Superior temporal gyrus (tissue), 1 donor: ENCODE measurements around the gene FAM227B.
"Not testable (repeated sequence)": the region's sequence is repeated elsewhere in the genome, so short reads cannot be mapped to it uniquely, and the experiment has no call there.

Experiments
- DNase-seq: peaks from one replicate; pipeline ENCODE4 v3.0.0-alpha.2; 2016; ENCODE audit errors: extremely low spot score

FAM227B gene

DNA sequence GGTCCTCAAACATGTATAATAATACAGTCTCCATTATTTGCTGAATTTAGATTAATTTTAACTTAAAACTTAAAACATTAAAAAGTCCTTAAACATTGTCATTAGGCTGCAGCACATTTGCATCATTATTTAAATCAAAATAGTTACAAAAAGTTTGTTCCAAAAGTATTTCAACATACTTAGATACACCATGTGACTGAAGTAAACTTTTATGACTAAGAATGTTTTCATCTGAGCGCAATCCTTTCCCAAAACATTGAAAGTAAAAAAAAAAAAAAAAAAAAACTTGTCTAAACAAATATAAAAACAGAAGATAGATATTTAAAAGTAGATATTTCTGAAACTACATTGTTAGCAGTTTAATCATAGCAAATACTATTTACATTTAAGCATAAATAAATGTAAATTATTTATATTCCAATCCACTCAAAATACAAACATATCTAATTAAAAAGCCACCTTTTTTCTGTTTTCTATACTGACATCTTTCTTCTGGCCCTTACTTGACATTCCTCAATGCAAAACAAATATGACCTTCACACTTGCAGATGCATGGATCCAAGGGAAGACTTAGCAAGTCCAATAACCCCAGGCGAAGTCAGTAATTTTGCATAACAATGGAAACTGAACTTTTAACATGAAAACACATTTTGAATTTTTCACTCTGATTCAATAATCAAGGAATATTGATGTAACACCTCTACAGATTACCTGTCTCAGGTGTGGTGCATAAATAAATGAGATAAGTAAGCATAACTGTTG is 10.3 kb downstream of the FAM227B start:
- no peak for DNase-seq

DNA sequence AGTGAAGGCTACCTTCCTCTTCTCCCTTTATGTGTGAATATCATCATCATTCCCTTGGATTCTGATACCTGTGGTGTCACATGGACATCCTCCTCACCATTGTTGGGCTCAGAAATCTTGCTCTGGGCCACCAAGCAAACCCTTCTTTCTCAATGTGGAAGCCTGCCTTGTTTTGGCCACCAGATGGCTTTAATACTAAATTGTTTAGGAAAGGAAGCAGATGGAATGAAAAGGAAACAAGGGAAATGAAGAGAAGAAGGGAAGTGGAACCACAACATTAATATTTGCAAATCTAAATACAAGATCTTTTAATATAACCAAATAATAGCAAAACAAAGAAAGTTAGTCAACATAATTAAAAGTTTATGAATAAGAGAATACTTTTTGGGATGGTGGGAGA is 14.0 kb downstream of the FAM227B start:
- no peak for DNase-seq

DNA sequence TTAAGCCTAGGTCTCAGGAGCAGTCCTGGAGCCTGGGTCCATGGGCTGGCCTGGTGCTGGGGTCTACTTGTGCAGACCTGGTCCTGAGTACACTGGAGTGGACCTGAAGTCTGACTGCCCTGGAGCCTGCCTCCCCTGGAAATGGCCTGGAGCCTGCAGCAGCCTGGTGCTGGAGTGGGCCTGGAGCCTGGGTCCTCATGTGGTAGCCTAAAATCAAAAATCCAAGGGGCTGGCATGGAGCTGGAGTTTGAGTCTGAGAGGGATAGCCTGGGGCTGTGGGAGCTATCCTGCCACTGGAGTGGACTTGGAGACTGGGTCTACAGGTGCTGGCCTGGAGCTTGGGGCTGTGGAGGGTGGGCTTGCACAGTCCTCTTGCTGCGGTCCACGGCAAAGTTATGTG is 15.0 kb downstream of the FAM227B start:
- no peak for DNase-seq

DNA sequence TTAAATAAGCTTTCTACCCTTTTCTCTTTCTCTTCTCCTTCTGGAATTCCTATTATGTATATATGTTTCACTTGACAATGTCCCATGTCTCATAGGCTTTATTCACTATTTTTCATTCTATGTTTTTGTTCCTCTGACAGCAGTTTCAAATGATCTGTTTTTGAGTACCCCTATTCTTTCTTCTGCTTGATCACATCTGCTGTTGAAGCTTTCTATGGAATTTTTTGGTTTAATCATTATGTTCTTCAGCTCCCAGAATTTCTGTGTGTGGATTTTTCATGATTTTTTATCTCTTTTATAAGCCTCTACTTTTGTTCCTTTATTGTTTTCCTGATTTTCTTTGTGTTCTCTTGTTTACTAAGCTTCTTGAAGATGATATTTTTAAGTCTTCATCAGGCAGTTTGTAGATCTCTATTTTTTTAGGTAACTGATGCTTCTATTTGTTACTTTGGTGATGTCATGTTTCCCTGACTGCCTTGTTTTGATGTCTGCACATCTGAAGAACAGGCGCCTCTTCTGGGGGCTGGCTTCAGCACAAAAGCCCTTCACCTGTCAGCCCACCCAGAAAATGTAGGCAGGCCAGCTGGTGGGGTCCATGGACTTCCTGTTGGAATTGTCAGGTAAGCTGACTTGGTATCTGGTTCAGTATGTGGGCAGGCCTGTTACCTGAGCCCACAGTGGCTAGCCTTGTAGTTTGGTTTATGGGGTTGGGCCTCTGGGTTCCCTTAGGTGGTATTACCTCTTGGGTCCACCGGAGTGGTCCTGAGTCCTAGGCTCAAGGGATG is 15.8 kb downstream of the FAM227B start:
- no peak for DNase-seq

DNA sequence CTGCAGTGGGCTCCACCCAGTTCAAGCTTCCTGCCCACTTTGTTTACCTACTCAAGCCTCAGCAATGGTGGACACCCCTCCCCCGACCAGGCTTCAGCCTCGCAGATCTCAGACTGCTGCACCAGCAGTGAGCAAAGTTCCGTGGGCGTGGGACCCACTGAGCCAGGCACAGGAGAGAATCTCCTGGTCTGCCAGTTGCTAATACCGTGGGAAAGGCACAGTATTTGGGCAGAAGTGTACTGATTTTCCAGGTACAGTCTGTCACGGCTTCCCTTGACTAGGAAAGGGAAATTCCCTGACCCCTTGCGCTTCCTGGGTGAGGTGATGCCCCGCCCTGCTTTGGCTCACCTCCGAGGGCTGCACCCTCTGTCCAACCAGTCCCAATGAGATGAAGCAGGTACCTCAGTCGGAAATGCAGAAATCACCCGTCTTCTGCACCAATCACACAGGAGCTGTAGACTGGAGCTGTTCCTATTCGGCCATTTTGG is 27.7 kb downstream of the FAM227B start:
- DNase-seq = not testable (repeated sequence)

DNA sequence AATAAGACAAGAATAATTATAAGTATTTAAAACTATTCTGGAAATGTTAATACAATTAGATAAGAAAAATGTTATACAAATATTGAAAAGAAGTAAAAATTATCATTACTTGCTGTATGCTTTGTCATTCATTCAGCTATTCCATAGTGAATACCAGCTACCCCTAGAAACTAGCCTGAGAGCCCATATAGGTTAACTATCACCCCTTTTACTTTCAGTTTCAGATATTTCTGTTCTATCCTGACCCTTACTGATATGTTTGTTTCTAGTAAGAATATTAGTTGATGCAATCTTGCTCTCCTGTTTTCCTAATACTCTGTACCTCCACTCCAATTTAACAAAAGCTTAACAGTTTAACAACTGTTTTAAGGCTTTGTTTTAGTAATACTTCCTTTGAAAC is 31.6 kb downstream of the FAM227B start:
- no peak for DNase-seq

DNA sequence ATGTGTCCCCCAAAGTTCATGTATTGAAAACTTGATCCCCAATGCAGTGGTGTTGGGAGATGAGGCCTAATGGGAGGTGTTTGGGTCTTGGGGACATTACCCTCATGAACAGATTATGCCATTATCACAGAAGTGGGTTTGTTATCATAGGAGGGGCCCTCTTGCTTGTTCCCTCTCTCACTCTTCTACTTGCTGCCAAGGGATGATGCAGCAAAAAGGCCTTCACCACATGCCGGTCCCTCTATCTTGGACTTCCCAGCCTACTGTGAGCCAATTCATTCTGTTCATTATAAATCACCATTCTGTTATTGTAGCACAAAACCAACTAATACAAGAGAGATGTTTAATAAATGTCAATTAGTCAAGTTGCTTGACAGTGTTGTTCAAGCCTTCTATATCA is 47.2 kb downstream of the FAM227B start:
- DNase-seq = no peak

DNA sequence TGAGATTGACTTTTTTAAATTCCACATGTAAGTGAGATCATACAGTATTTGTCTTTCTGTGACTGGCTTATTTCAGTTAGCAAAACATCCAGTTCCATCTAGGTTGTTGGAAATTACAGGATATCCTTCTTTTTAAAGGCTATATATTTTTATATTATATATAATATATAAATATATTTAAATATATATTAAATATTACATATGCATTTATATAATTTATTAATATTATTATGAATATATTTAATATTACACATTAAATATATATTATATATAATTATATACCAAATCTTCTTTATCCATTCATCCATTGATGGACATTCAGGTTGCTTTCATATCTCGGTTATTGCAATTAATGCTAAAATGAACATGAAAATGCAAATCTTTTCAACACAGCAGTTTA is 49.9 kb downstream of the FAM227B start:
- no peak for DNase-seq

DNA sequence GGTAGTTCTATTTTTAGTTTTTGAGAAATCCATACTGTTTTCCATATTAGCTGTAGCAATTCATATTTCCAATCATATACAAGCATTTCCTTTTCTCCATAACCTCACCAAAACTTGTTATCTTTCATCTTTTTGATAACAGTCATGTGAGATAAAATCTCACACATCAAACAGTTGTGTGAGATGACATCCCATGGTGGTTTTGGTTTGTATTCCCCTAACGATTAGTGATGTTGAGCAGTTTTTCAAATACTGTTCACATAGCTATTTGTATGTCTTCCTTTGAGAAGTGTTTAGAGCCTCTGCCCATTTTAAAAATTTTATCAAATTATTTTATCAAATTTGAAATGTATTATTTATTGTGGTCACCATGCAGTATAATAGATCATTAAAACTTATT is 50.4 kb downstream of the FAM227B start:
- DNase-seq = no peak

DNA sequence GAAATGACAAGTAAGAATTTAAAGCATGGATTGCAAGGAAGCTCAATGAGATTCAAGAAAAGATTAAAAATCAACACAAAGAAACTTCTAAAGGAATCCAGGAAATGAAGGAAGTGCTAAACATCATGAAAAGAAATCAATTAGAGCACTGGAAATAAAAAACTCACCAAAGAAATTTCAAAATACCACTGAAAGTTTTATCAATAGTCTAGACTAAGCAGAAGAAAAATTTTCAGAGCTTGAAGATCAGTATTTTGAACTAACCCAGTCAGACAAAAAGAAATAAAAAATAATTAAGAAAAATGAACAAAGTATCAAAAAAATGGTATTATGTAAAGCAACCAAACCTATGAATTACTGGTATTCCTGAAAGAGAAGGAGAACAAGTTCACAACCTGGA is 60.6 kb downstream of the FAM227B start:
- DNase-seq = no peak

DNA sequence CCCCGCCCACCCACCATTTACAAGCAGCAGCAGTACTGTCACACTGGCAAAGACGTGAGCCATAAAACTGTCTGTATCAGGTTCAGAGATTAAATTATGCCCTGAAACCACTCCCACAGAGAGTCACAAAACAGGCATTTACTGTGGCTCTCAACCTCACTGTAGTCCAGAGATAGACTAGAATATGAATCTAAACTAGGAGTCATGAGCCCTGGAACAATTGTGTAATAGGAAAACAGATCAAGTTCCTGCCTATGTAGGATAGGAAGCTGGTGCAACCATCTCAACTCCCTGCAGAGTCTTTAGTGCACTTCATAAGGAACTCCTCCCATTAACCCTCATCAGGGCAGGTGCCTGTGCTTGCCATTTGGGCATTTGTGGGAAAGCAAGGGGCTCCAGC is 61.7 kb downstream of the FAM227B start:
- no peak for DNase-seq

DNA sequence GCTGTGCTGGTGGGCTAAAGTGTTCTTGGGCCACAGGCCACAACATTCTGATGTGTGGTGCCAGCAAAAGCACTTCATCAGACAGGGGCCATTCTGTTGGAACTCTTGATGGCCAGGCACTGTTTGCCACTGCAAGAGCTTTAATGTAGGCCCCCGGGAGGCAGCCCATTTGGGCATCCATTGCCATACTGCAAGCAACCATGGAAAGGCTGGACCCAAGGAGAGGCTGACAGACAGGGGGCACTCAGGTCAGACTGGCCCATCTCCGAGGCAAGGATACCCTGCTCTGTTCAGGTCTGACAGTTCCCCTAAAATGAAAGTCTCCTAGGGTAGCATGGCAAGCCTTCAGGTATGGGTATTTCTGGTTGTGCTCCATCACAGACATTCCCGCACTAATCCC is 64.2 kb downstream of the FAM227B start:
- DNase-seq = no peak

DNA sequence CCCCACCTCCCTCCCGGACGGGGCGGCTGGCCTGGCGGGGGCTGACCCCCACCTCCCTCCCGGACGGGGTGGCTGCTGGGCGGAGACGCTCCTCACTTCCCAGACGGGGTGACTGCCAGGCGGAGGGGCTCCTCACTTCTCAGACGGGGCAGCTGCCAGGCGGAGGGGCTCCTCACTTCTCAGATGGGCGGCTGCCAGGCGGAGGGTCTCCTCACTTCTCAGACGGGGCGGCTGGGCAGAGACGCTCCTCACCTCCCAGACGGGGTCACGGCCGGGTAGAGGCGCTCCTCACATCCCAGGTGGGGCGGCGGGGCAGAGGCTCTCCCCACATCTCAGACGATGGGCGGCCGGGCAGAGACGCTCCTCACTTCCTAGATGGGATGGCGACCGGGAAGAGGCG is 70.3 kb downstream of the FAM227B start:
- DNase-seq = not testable (repeated sequence)

DNA sequence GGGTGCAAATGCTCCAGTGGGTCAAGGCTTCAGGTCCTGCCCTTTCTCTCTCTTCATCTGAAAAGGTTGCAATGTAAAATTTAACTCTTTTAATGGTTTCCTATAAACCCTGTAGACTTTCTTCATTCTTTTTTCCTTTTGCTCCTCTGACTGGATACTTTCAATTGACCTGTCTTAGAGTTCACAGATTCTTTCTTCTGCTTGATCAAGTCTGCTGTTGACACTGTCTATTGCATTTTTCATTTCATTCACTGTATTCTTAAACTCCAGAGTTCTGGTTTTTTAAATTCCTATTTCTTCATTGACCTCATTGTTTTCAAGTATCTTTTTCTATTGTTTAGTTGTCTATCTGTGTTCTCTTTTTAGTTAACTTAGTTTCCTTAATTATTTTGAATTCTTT is 82.1 kb downstream of the FAM227B start:
- no peak for DNase-seq

DNA sequence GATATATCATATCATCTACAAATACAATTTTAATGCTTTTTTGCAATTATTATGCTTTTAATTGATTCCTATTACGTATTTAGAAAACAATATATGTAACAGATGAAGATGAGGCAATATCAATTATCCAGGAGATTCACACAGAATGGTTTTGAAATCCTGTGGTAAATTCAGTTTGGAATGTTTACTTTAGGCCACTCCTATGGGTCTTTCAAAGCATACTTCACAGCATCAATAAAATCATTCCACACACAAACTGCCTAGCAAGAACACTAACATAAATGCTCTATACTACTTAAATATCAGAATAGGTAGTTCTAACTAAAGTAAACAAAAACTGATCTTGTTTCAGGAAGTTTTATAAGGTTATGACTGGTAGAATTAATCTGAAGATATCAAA is 90.5 kb downstream of the FAM227B start:
- no peak for DNase-seq

DNA sequence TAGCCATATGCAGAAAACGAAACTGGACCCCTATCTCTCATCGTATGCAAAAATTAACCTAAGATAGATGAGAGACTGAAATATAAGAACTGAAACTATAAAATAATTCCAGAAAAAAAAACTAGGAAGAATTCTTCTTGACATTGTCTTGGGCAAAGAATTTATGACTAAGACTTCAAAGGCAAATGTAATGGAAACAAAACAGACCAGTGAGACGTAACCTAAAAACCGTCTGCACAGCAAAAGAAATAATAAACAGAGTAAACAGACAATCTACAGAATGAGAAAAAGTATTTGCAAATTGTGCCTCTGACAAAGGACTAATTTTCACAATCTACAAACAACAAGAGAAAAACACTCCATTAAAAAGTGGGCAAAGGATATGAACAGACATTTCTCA is 92.3 kb downstream of the FAM227B start:
- DNase-seq = no peak

DNA sequence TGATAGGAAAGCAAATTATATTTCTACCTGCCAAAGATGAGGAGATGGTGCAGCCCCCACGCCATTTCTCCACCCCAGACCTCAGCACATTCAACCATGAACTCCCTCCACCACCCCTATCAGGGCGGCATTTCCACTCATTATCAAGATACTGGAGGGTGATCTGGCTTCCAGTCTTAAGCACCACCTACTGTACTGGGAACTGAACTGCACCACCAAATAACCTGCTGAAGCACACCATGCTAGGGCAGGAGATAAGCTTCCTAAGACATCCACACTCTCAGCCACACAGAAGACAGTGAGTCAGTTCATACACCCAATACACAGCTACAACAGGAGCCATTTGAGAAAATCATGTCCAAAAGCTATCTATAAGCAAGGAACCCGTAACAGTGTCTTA is 98.8 kb downstream of the FAM227B start:
- no peak for DNase-seq

DNA sequence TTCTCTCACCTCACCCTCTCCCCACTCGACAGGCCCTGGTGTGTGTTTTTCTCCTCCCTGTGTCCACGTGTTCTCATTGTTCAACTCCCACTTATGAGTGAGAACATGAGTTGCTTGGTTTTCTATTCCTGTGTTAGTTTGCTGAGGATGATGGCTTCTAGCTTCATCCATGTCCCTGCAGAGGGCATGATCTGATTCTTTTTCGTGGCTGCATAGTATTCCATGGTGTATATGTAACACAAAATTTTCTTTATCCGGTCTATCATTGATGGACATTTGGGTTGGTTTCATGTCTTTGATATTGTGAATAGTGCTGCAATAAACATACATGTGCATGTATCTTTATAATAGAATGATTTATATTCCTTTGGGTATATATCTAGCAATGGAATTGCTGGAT is 107.9 kb downstream of the FAM227B start:
- DNase-seq = not testable (repeated sequence)

DNA sequence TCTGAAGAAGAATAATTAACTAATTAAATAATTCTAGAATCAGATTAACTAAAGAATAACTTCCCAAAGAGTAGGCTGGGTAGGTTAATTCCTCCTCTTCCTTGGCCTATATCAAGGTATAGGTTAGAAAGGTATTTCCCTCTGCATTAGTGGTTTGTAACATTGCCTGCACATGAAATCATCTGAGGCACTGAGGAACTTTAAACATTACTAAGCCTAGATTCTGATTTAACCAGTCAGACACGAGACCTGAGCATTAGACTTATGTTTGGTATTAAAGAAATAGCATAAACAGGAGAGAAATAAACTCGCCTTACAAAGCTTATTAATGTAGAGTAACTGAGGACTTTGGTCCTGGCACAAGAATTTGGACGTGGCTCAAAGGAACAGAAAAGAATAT is 113.4 kb downstream of the FAM227B start:
- no peak for DNase-seq

DNA sequence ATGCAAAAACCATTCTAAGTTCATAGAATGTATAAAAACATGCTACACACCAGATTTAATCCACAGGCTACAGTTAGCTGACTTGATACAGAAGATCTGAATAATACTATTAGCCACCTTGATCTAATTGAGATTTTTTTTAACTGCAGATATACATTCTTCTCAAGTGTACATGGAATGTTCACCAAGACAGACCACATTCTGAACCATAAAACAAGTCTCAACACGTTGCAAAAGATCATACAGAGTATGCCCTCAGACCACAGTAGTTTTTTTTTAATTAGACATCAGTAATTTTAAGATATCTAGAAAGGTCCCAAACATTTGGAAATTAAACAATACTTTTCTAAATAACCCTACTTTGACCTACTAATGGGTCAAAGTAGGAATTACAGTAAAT is 114.3 kb downstream of the FAM227B start:
- DNase-seq = no peak

DNA sequence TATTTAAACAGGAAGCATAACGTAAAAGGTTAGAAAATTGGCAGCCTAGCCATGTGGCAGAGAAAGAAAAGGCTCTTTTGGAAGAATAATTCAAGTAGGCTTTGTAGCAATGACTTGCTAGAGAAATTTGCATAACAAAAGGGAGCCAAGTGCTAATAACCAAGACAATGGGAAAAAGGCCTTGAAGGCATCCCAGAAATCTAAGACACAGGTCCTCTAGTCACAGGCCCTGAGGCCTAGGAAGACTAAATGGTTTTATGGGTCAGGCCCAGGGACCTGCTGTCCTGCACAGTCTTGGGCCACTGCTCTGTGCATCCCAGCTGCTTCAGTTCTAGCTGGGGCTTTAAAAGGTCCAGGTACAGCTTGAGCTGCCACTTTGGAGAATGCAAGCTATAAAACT is 119.0 kb downstream of the FAM227B start:
- DNase-seq = no peak

DNA sequence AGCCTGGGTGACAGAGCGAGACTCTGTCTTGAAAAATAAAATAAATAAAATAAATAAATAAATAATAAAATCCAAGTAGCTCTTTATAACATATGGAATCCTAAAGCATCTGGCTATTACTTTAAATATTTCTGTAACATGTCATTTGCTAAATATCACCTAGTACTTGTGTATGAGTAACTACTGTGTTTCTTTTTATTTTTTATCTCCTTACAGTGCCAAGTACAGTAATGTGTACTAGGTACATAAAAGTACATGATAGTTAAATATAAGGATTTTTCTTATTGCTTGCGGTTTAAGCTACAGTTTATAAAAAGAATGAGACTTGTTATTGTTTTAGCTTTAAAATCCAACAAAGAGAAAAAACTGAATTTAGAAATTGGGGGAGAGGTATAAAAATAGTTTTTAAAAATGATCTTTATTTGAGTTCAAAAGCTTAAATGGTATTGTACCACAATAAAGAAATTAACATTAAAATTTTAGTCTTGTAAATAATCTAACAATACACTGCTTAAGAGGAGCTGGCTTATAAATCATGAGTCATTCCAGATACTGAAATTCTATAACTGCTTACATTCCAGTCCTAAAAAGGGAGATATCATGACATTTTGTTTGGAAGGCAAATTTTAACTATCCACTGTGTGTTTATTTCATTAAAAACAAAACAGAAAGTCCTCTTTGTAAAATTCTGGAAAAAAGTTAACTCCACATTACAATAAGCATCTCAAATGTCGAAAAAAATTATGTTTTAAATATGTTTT is 124.4 kb downstream of the FAM227B start:
- DNase-seq = no peak

DNA sequence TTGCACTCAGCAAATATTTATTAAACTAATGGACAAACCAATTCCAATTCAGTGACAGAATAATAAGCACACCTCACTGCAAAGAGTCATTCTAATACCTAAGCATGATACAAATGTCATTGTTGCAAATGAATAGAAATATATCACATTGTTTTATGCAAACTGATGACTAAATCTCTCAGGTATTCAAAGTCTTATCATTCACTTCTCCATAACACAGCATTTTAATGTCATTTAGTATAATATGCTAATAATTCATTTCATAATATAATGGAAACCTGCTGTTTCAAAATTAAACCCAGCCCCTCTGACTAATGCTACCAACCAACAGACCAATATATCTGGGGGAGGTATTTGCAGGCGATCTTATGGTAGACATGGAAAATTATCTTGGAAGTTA is 125.8 kb downstream of the FAM227B start:
- no peak for DNase-seq
